ENCODE data around the gene ADCY10.
"Not testable (repeated sequence)": the region's sequence is repeated elsewhere in the genome, so short reads cannot be mapped to it uniquely, and the experiment has no call there.

ADCY10 gene

GRCh38 chr1:167898578-167899222 is 15.2 kb downstream of the ADCY10 start:
- no peak overlapping the region for H3K4me3 ChIP-seq (ENCODE audit: control insufficient read depth, low read depth, low read length)
- no peak for TF ChIP-seq CTCF (conservative IDR thresholded peaks at IDR 0.05; ENCODE audit: control insufficient read depth, insufficient read depth, low read depth, low read length)
- DNase-seq (ENCODE audit: low read depth): no peak

GRCh38 chr1:167893798-167894197 is 20.1 kb downstream of the ADCY10 start:
- no peak overlapping the region for H3K4me3 ChIP-seq (ENCODE audit: control insufficient read depth, low read depth, low read length)
- no peak for TF ChIP-seq CTCF (conservative IDR thresholded peaks at IDR 0.05; ENCODE audit: control insufficient read depth, insufficient read depth, low read depth, low read length)
- no peak for DNase-seq (ENCODE audit: low read depth)

- H3K4me3 ChIP-seq (ENCODE audit: control insufficient read depth, low read depth, low read length): no peak overlapping the region
- TF ChIP-seq CTCF (conservative IDR thresholded peaks at IDR 0.05; ENCODE audit: control insufficient read depth, insufficient read depth, low read depth, low read length): no peak
- DNase-seq (ENCODE audit: low read depth): no peak
Measured at GRCh38 chr1:167890400-167890799, 23.5 kb downstream of the ADCY10 start.

- not testable (repeated sequence) for H3K4me3 ChIP-seq (ENCODE audit: control insufficient read depth, low read depth, low read length)
Measured at GRCh38 chr1:167887187-167887586, 26.7 kb downstream of the ADCY10 start.

GRCh38 chr1:167882376-167882775 is 31.6 kb downstream of the ADCY10 start:
- H3K4me3 ChIP-seq (ENCODE audit: control insufficient read depth, low read depth, low read length): no peak overlapping the region
- no peak for TF ChIP-seq CTCF (conservative IDR thresholded peaks at IDR 0.05; ENCODE audit: control insufficient read depth, insufficient read depth, low read depth, low read length)
- DNase-seq (ENCODE audit: low read depth): no peak

More at GRCh38 chr1:167887187-167887586, 26.7 kb downstream of the ADCY10 start:
- DNase-seq (ENCODE audit: low read depth): not testable (repeated sequence)

GRCh38 chr1:167881786-167882185 is 32.1 kb downstream of the ADCY10 start:
- no peak for TF ChIP-seq CTCF (conservative IDR thresholded peaks at IDR 0.05; ENCODE audit: control insufficient read depth, insufficient read depth, low read depth, low read length)

GRCh38 chr1:167881069-167881468 is 32.9 kb downstream of the ADCY10 start:
- H3K4me3 ChIP-seq (ENCODE audit: control insufficient read depth, low read depth, low read length): no peak overlapping the region
- DNase-seq (ENCODE audit: low read depth): no peak
- TF ChIP-seq CTCF (conservative IDR thresholded peaks at IDR 0.05; ENCODE audit: control insufficient read depth, insufficient read depth, low read depth, low read length): no peak

More at GRCh38 chr1:167881786-167882185, 32.1 kb downstream of the ADCY10 start:
- no peak for DNase-seq (ENCODE audit: low read depth)
- H3K4me3 ChIP-seq (ENCODE audit: control insufficient read depth, low read depth, low read length): no peak overlapping the region

All from fibroblast of mammary gland (primary cell).